ENCODE results near the gene ELOVL6.

Gene ELOVL6

GRCh38 chr4:109998867-109999584 is 199.4 kb downstream of the ELOVL6 start:
- no peak overlapping the region for H3K4me3 ChIP-seq (ENCODE audit: low read depth, low read length)
- DNase-seq (ENCODE audit: low read depth): peak; percentile 71
- TF ChIP-seq CTCF (conservative IDR thresholded peaks at IDR 0.05; ENCODE audit: low read depth, low read length): peak; percentile 65

- no peak overlapping the region for H3K4me3 ChIP-seq (ENCODE audit: low read depth, low read length)
- no peak for DNase-seq (ENCODE audit: low read depth)
- TF ChIP-seq CTCF (conservative IDR thresholded peaks at IDR 0.05; ENCODE audit: low read depth, low read length): no peak
These were observed 201.9 kb downstream of the ELOVL6 start for GRCh38 chr4:109996526-109996925.

Data from choroid plexus epithelial cell (primary cell).